Amniotic stem cell (primary cell): ENCODE results near the gene IL36B.

Source experiments
- DNase-seq: peaks from one replicate; lab custom pipeline; 2025; lab: John Stamatoyannopoulos, UW

Gene IL36B

DNA sequence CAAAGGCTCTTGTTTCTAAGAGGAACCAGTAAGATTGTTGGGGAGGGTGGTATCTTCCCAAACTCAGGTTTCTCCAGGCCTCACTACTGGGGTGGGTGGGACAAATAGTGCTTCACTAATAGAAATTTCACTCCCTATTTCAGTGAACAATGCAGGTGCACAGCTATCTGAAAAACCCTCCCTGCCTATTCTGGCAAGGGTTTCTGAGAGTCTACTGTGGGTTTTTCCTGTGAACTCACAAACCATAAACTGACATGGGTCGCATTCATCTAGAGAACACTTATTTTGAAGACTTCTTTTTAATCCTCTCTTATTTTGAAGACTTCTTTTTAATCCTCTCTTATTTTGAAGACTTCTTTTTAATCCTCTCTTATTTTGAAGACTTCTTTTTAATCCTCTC is 43.0 kb downstream of the IL36B start:
- no peak for DNase-seq

DNA sequence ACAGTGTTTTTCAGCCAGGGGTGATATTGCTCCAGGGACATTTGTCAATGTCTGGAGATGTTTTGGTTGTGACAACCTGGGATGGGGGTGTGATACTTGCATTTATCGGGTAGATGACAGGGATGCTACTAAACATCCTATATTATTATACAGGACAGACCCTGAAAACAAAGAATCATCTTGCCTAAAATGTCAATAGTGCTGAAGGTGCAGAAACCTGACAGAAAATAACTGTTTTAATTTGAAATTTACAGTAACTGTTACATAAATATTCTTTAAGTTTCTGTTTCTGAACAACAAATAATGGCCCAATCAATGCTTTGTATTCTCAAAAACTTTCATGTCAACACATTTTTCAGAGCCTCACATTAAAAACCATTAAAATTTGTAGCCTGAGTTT is 45.4 kb downstream of the IL36B start:
- no peak for DNase-seq

- no peak for DNase-seq
Observed at GRCh38 chr2:113005030-113005509, 47.6 kb downstream of the IL36B start, which contains the start of gene IL36A. IL36A (plus strand) TSS chr2:113005459; CDS start chr2:113005872, 413 bp downstream.

GRCh38 chr2:113002677-113003076 is 50.0 kb downstream of the IL36B start:
- DNase-seq: no peak

- DNase-seq: no peak
Observed at GRCh38 chr2:113000436-113000835, 52.2 kb downstream of the IL36B start.

DNA sequence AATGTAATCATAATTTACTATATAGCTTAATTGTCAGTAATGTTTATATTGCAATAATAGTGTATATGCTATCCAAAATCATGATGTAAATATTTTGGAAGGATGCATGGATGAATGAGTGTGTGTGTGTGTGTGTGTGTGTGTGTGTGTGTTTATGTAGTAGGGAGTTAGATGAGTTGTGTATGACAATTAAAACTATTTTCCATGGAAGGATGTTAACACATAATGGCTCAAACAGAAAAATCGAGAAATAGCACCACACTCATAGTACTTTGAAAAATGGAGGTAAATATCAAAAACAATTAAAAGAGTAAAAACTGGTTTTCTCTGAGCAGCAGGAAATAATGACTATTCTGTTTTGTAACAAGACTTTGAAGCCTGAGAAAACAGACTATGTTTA is 55.5 kb downstream of the IL36B start:
- no peak for DNase-seq

DNA sequence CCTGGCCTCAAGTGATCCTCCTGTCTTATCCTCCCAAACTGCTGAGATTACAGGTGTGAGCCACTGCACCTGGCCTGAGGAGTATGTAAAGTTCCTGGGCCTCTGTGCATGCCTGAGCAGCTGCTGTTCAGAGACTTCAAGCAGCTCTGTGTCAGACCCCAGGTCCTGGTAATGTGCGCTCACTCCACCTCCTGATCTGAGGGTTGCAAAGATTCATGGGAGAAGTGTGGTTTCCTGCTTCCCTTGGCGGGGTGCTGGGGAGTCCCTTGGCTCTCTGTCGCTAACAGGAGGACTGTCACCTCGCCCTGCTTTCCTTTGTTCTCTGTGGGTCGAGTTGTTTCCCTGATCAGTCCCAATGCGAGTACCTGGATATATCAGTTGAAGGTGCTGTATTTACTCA is 56.0 kb downstream of the IL36B start:
- DNase-seq: no peak

GRCh38 chr2:112995346-112995920 is 57.2 kb downstream of the IL36B start:
- DNase-seq: no peak

GRCh38 chr2:112994648-112995047 is 58.0 kb downstream of the IL36B start:
- DNase-seq: no peak

GRCh38 chr2:112993831-112994230 is 58.8 kb downstream of the IL36B start:
- no peak for DNase-seq

GRCh38 chr2:112989611-112990010 is 63.1 kb downstream of the IL36B start:
- DNase-seq: no peak

GRCh38 chr2:112985090-112985489 is 67.6 kb downstream of the IL36B start:
- no peak for DNase-seq

DNA sequence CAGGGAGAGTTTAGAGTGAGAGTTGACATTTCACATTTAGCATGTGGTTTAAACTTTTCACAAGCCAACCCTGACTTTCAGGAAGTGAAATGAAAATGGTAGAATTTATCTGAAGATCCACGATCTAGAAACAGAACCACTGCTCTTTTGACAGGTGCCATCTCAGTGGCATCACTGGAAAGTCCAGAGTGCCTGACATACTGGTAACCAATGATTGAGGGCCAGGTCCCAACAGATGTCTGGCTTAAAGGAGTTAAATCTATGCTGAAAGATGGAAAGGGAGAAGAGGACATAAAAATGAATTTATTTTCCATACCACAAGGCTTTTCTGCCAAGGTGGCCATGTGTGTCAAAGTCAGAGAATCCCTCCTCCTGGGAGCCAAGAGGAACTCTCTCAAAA is 72.1 kb downstream of the IL36B start:
- DNase-seq: no peak

DNA sequence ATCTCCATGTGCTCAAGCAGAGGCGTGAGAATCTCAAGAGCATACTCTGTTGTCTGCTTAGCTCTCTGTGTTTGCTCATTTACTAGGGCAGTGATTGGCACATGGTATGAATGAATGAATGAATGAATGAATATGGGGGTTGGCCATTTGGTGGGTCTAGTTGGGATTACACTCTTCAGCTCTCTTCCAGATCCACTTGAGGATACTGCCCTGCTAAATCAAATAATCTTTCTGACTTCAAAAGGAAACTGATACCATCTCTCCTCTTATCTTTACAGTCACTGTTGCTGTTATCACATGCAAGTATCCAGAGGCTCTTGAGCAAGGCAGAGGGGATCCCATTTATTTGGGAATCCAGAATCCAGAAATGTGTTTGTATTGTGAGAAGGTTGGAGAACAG is 72.9 kb downstream of the IL36B start:
- no peak for DNase-seq

GRCh38 chr2:112977559-112978056 is 75.1 kb downstream of the IL36B start, which contains the start of gene IL36G:
IL36G (plus strand) TSS chr2:112978006; CDS start chr2:112978639, 633 bp downstream.
- no peak for DNase-seq
